IPS-18a (cell line): ENCODE data around the gene DDB1.

Experiments
- H3K27ac ChIP-seq: one replicate; pipeline ENCODE4 v1.5.1; 2013; ENCODE audit warnings: low read length
- H3K27me3 ChIP-seq: one replicate; pipeline ENCODE4 v1.6.1; 2013; ENCODE audit warnings: mild to moderate bottlenecking, low read length; ENCODE audit not compliant: control insufficient read depth, insufficient read depth
- H3K36me3 ChIP-seq: one replicate; pipeline ENCODE4 v1.6.1; 2013; ENCODE audit warnings: low read depth, low read length; ENCODE audit not compliant: control insufficient read depth
- H3K4me1 ChIP-seq: one replicate; pipeline ENCODE4 v1.6.1; 2013; ENCODE audit warnings: low read depth, low read length; ENCODE audit not compliant: control insufficient read depth
- H3K4me3 ChIP-seq: one replicate; pipeline ENCODE4 v1.5.1; 2013; ENCODE audit warnings: low read length
- H3K9ac ChIP-seq: one replicate; pipeline ENCODE4 v1.6.1; 2013; ENCODE audit warnings: mild to moderate bottlenecking, low read length, moderate library complexity
- H3K9me3 ChIP-seq: one replicate; pipeline ENCODE4 v1.6.1; 2013; ENCODE audit warnings: low read depth, low read length; ENCODE audit not compliant: control insufficient read depth

DDB1 gene

GRCh38 chr11:61270354-61271076 lies 62.4 kb downstream of the DDB1 start:
- H3K27ac ChIP-seq, result no peak overlapping the region
- no peak overlapping the region for H3K9ac ChIP-seq
- no peak overlapping the region for H3K4me3 ChIP-seq
- no peaks in the 10 kb centered on the region for H3K4me1 ChIP-seq
- no peaks in the 10 kb centered on the region for H3K36me3 ChIP-seq
- no peaks in the 10 kb centered on the region for H3K27me3 ChIP-seq
- no peaks in the 10 kb centered on the region for H3K9me3 ChIP-seq

DNA sequence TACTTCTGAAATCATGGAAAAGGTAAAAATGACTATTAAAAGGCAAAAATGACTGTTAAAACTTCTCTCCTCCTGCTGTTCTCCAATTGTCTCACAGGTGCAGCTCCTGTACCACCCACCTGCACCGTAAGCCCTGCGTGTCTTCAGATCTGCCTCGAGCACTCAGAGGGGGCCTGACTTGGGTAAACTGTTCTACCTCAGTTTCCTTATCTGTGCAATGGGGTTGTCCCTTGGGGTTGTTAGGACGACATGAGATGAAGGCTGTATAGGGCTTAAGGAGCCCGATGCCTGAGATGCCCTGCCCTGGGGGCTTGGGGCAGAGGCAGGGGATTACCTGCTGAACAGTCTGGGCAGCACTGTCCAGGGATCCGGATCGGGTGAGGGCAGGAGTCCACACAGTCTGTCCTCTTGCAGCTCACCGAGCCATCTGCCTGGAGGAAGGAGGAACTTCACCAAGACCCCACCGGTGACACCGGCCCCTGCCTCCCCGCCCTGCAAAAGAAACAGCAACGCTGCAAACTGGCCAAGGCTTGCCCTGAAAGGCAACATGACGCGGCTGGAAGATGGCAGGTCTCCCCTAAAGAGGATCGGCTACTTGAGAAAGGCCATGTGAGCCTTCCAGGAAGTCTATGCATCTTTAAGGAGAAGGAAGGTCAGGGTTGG lies 64.2 kb downstream of the DDB1 start:
- Histone ChIP-seq H3K27ac (no peak overlapping the region), H3K4me1 (no peaks in the 10 kb centered on the region), H3K9ac (no peak overlapping the region), H3K4me3 (no peak overlapping the region), H3K36me3 (no peaks in the 10 kb centered on the region), H3K9me3 (no peaks in the 10 kb centered on the region), H3K27me3 (no peaks in the 10 kb centered on the region)

GRCh38 chr11:61267437-61267841 lies 65.5 kb downstream of the DDB1 start:
- Histone ChIP-seq H3K9me3 (no peaks in the 10 kb centered on the region), H3K27me3 (no peaks in the 10 kb centered on the region), H3K9ac (no peak overlapping the region), H3K27ac (no peak overlapping the region), H3K4me1 (no peaks in the 10 kb centered on the region), H3K4me3 (no peak overlapping the region), H3K36me3 (no peaks in the 10 kb centered on the region)

GRCh38 chr11:61266602-61267001 lies 66.3 kb downstream of the DDB1 start:
- Histone ChIP-seq H3K27me3 (no peaks in the 10 kb centered on the region), H3K4me1 (no peaks in the 10 kb centered on the region), H3K9me3 (no peaks in the 10 kb centered on the region), H3K36me3 (no peaks in the 10 kb centered on the region), H3K9ac (no peak overlapping the region), H3K27ac (no peak overlapping the region), H3K4me3 (no peak overlapping the region)

- Histone ChIP-seq H3K4me1 (no peaks in the 10 kb centered on the region), H3K9ac (no peak overlapping the region), H3K36me3 (no peaks in the 10 kb centered on the region), H3K27me3 (no peaks in the 10 kb centered on the region), H3K4me3 (no peak overlapping the region), H3K27ac (no peak overlapping the region), H3K9me3 (no peaks in the 10 kb centered on the region)
Measured at GRCh38 chr11:61265357-61265756, 67.5 kb downstream of the DDB1 start.

- Histone ChIP-seq H3K27ac (no peak overlapping the region), H3K4me1 (no peaks in the 10 kb centered on the region), H3K4me3 (no peak overlapping the region), H3K9me3 (no peaks in the 10 kb centered on the region), H3K9ac (no peak overlapping the region), H3K27me3 (no peaks in the 10 kb centered on the region), H3K36me3 (no peaks in the 10 kb centered on the region)
Measured at GRCh38 chr11:61264795-61265194, 68.1 kb downstream of the DDB1 start.

- Histone ChIP-seq H3K27me3 (no peaks in the 10 kb centered on the region), H3K4me1 (no peaks in the 10 kb centered on the region), H3K9ac (no peak overlapping the region), H3K4me3 (no peak overlapping the region), H3K36me3 (no peaks in the 10 kb centered on the region), H3K27ac (no peak overlapping the region), H3K9me3 (no peaks in the 10 kb centered on the region)
Measured at GRCh38 chr11:61264371-61264770, 68.5 kb downstream of the DDB1 start.

GRCh38 chr11:61259363-61259762 lies 73.5 kb downstream of the DDB1 start:
- no peak overlapping the region for H3K27ac ChIP-seq
- H3K9me3 ChIP-seq, result no peaks in the 10 kb centered on the region
- H3K27me3 ChIP-seq, result no peaks in the 10 kb centered on the region
- H3K4me1 ChIP-seq, result no peaks in the 10 kb centered on the region
- H3K9ac ChIP-seq, result no peak overlapping the region
- H3K36me3 ChIP-seq, result no peaks in the 10 kb centered on the region
- H3K4me3 ChIP-seq, result no peak overlapping the region

- H3K27ac ChIP-seq, result no peak overlapping the region
- H3K9me3 ChIP-seq, result no peaks in the 10 kb centered on the region
- H3K36me3 ChIP-seq, result no peaks in the 10 kb centered on the region
- H3K9ac ChIP-seq, result no peak overlapping the region
- H3K27me3 ChIP-seq, result no peaks in the 10 kb centered on the region
- H3K4me3 ChIP-seq, result no peak overlapping the region
- no peaks in the 10 kb centered on the region for H3K4me1 ChIP-seq
Measured at GRCh38 chr11:61258546-61258945, 74.4 kb downstream of the DDB1 start.

- Histone ChIP-seq H3K4me1 (no peaks in the 10 kb centered on the region), H3K9me3 (no peaks in the 10 kb centered on the region), H3K4me3 (no peak overlapping the region), H3K9ac (no peak overlapping the region), H3K27me3 (no peaks in the 10 kb centered on the region), H3K36me3 (no peaks in the 10 kb centered on the region), H3K27ac (no peak overlapping the region)
Measured at GRCh38 chr11:61256710-61257482, 76.0 kb downstream of the DDB1 start.

- Histone ChIP-seq H3K27me3 (no peaks in the 10 kb centered on the region), H3K9ac (no peak overlapping the region), H3K27ac (no peak overlapping the region)
Measured at GRCh38 chr11:61254403-61255025, 78.4 kb downstream of the DDB1 start.

More at GRCh38 chr11:61254403-61255025, 78.4 kb downstream of the DDB1 start:
- Histone ChIP-seq H3K36me3 (no peaks in the 10 kb centered on the region), H3K9me3 (no peaks in the 10 kb centered on the region), H3K4me1 (no peaks in the 10 kb centered on the region), H3K4me3 (no peak overlapping the region)
